A549 (cell line): ENCODE results near the gene ZNF483. TPM values are rescaled to one million over a fixed set of nuclear protein-coding genes. Genes with fewer than 3 reads are reported as not detected.

Source experiments
- ATAC-seq, 2 experiments: fragments of 200-7000 bp in 1 of 2; fragments of >200 bp in 1 of 2; cut with Nextera tagmentation in 1 of 2; cut with Tn5 transposase in 1 of 2; 3 replicates each; pipeline versions ENCODE4 v1.8.0 to v1.9.1; 2018 to 2020; ENCODE audit warnings: mild to moderate bottlenecking in 1 of 2, moderate library complexity in 1 of 2
- CTCF ChIA-PET: fragments of 300-600 bp; sonication (Branson Sonifier 250); formaldehyde crosslinking; extraction: SDS; loops from one replicate; lab custom pipeline; 2021; ENCODE audit warnings: antibody characterized with exemption, inconsistent platforms; lab: Yijun Ruan, JAX
- POLR2A ChIA-PET: fragments of 350-600 bp; formaldehyde crosslinking; extraction: SDS; loops from one replicate; lab custom pipeline; 2021; ENCODE audit warnings: antibody characterized with exemption, inconsistent platforms; lab: Yijun Ruan, JAX
- DNase-seq, 2 experiments: peaks; one replicate each; pipeline versions ENCODE4 v3.0.0 to v3.0.0-alpha.2; 2011 to 2016; ENCODE audit warnings: low read depth in 1 of 2, low spot score in 1 of 2
- FAIRE-seq: peaks from 2 replicates; lab custom pipeline; 2011; peaks lifted over from hg19 to GRCh38; lab: Jason Lieb, UNC
- H3K27ac ChIP-seq, 2 experiments: fragments of >200 bp; sonication (Bioruptor Twin); formaldehyde crosslinking; 3 replicates each; pipeline ENCODE4 v1.5.1; 2016 to 2017
- H3K4me1 ChIP-seq: fragments of >200 bp; sonication (Bioruptor Twin); formaldehyde crosslinking; 3 replicates; pipeline ENCODE4 v1.6.1; 2016
- H3K4me2 ChIP-seq: fragments of >200 bp; sonication (Bioruptor Twin); formaldehyde crosslinking; 3 replicates; pipeline ENCODE4 v1.6.1; 2016
- H3K4me3 ChIP-seq: fragments of >200 bp; sonication (Bioruptor Twin); formaldehyde crosslinking; 3 replicates; pipeline ENCODE4 v1.5.1; 2016
- H3K9me3 ChIP-seq: fragments of >200 bp; sonication (Bioruptor Twin); formaldehyde crosslinking; 3 replicates; pipeline ENCODE4 v1.6.1; 2016
- BCL3 ChIP-seq: fragments of >200 bp; sonication (Bioruptor Twin); formaldehyde crosslinking; IDR thresholded peaks from 3 replicates; pipeline ENCODE4 v1.6.1; 2016
- CEBPB ChIP-seq, 2 experiments: fragments of >200 bp in 1 of 2; sonication (Bioruptor Twin) in 1 of 2; formaldehyde crosslinking in 1 of 2; IDR thresholded peaks; 2 replicates each; pipeline ENCODE4 v1.6.1; 2012 to 2016
- CTCF ChIP-seq: fragments of >200 bp; sonication (Bioruptor Twin); formaldehyde crosslinking; IDR thresholded peaks from 3 replicates; pipeline ENCODE4 v1.5.1; 2016
- EHF ChIP-seq: fragments of 250-450 bp; sonication (Bioruptor Pico); IDR thresholded peaks from 2 replicates; pipeline ENCODE4 v1.5.0; 2020; ENCODE audit warnings: mild to moderate bottlenecking
- FOSL2 ChIP-seq, 2 experiments: fragments of 450-650 bp in 1 of 2; fragments of >200 bp in 1 of 2; sonication (Bioruptor Twin) in 1 of 2; formaldehyde crosslinking; IDR thresholded peaks; 2 replicates each; pipeline versions ENCODE4 v1.5.0 to v1.6.1; 2016 to 2020; ENCODE audit warnings: mild to moderate bottlenecking in 1 of 2, moderate library complexity in 1 of 2
- JUN ChIP-seq, 2 experiments: fragments of >200 bp; sonication (Bioruptor Twin); formaldehyde crosslinking; IDR thresholded peaks; 2 replicates in 1 of 2; 3 replicates in 1 of 2; pipeline ENCODE4 v1.6.1; 2016 to 2017
- JUNB ChIP-seq: fragments of >200 bp; sonication (Bioruptor Twin); formaldehyde crosslinking; IDR thresholded peaks from 2 replicates; pipeline ENCODE4 v1.6.1; 2016
- NR3C1 ChIP-seq: fragments of >200 bp; sonication (Bioruptor Twin); formaldehyde crosslinking; IDR thresholded peaks from 3 replicates; pipeline ENCODE4 v1.6.1; 2017
- PHF8 ChIP-seq: fragments of 200-600 bp; sonication (generic); IDR thresholded peaks from 2 replicates; pipeline ENCODE4 v1.6.1; 2016; ENCODE audit warnings: low read depth, mild to moderate bottlenecking, antibody characterized with exemption, moderate library complexity, borderline replicate concordance
- POLR2A ChIP-seq: IDR thresholded peaks from 2 replicates; pipeline ENCODE4 v1.6.1; 2012; ENCODE audit warnings: mild to moderate bottlenecking, low read length
- REST ChIP-seq: fragments of 200-600 bp; sonication (generic); IDR thresholded peaks from 2 replicates; pipeline ENCODE4 v1.6.1; 2016; ENCODE audit warnings: antibody characterized with exemption, mild to moderate bottlenecking, moderate library complexity
- RNF2 ChIP-seq: fragments of 200-600 bp; sonication (generic); IDR thresholded peaks from 2 replicates; pipeline ENCODE4 v1.6.1; 2016; ENCODE audit warnings: low read depth, mild to moderate bottlenecking, antibody characterized with exemption, moderate library complexity, borderline replicate concordance
- TP53 ChIP-seq: fragments of 250-450 bp; sonication (Bioruptor Pico); IDR thresholded peaks from 2 replicates; pipeline ENCODE4 v1.5.0; 2021; ENCODE audit warnings: mild to moderate bottlenecking, moderate library complexity
- ZC3H11A ChIP-seq: fragments of 450-650 bp; IDR thresholded peaks from 2 replicates; pipeline ENCODE4 v1.6.1; 2014; ENCODE audit warnings: antibody characterized with exemption, mild to moderate bottlenecking
- WGBS: methylation state at CpG from one replicate; pipeline ENCODE4 v1.1.6; 2017; ENCODE audit errors: missing lambda C conversion rate; 5-methylcytosine and 5-hydroxymethylcytosine counted together
- polyA plus RNA-seq, 4 experiments: library from polyadenylated mRNA; depleted of rRNA in 3 of 4; stranded (reverse); fragments of >200 nt; fragmentation: RNase III in 1 of 4; extraction: RNeasy Plus Mini Kit Qiagen cat#74134 plus additional on column Dnase treatment in 1 of 4; gene quantifications; 2 replicates in 3 of 4; 3 replicates in 1 of 4; pipeline ENCODE4 v1.2.3, GENCODE V29; 2011 to 2017

The ZNF483 gene
- polyA plus RNA-seq, 2 of the 4 experiments (the other 2 are of a cell fraction), result 1.0 to 2.8 TPM

- no peak for FAIRE-seq
- peaks cover 20% of the 10 kb centered on the region for H3K4me1 ChIP-seq
- H3K27ac ChIP-seq, result peak within 1 kb of the TSS; percentile 94 to 97
- DNase-seq, result peak; percentile 88 to 89
- ChIA-PET POLR2A (interaction anchor here (0.5 to 1.5 kb wide), 3 partner anchors 41 to 132 kb away, joined by 4 to 7 read pairs (median 5); partner anchors contain the start of gene ZNF483), CTCF (no interaction called here)
- H3K9me3 ChIP-seq, result no peaks in the 10 kb centered on the region
- WGBS, result 0% methylated on average over 3 of the region's 101 CpGs
- peak within 1 kb of the TSS; percentile 97 for H3K4me2 ChIP-seq
- H3K4me3 ChIP-seq, result peak within 1 kb of the TSS; percentile 75
- TF ChIP-seq JUN (IDR thresholded peaks at IDR 0.05) (peak; percentile 30 to 55; a peak in 4 of 5 replicates), POLR2A (peak; percentile 58), BCL3 (peak; percentile 42; the same call in 2 of the 3 replicates), FOSL2 (IDR thresholded peaks at IDR 0.05) (no peak), FOSL2 (CRISPR knock-in tag; IDR thresholded peaks at IDR 0.05) (peak; percentile 73), PHF8 (peak; percentile 36; the same call in 1 of the 2 replicates), ZC3H11A (no peak), REST (no peak)
- peak; percentile 80 to 89 for ATAC-seq
Measured at GRCh38 chr9:111483858-111484571, 41.0 kb upstream of the ZNF483 start, which contains the start of gene ECPAS. TSS of gene ECPAS (minus strand) at chr9:111484383. CDS start at chr9:111472918, 11,465 bp downstream.

GRCh38 chr9:111484572-111484894 lies 40.4 kb upstream of the ZNF483 start:
- H3K4me1 ChIP-seq, result peaks cover 20% of the 10 kb centered on the region
- FAIRE-seq (no peak), ATAC-seq (0 out of 6 replicates have a peak, but pooled peaks of 1 of the 2 experiments have one; percentile 2)

More at GRCh38 chr9:111484572-111484894, 40.4 kb upstream of the ZNF483 start:
- no peak for TF ChIP-seq JUNB
- TF ChIP-seq TP53 (CRISPR knock-in tag), result no peak
- no peak for TF ChIP-seq EHF (CRISPR knock-in tag)
- no peak for TF ChIP-seq NR3C1
- TF ChIP-seq CTCF, result no peak
- no peak for TF ChIP-seq RNF2
- peak in 1 of 2 experiments; percentile 15; a peak in 1 of 4 replicates for TF ChIP-seq CEBPB (IDR thresholded peaks at IDR 0.05)
- WGBS, result under 1% methylated on average over 4 of the region's 4 CpGs
- Histone ChIP-seq H3K4me2 (peak overlapping the region; percentile 97), H3K4me3 (peak overlapping the region; percentile 75), H3K9me3 (no peaks in the 10 kb centered on the region), H3K27ac (peak overlapping the region; percentile 94 to 97)
- ChIA-PET CTCF (no interaction called here), POLR2A (interaction anchor here (0.6 kb wide), 1 partner anchor 55 kb away, joined by 7 read pairs; no protein-coding TSS in a partner anchor)
- DNase-seq, result no peak
